GM12873 (cell line): Measurements from ENCODE around the gene MYL10.

ENCODE experiments used
- TF ChIP-seq, protein P1 (sequence below): IDR thresholded peaks from 2 replicates; pipeline ENCODE4 v1.5.1; 2012; ENCODE audit warnings: low read depth, mild to moderate bottlenecking, moderate library complexity, low read length, control low read depth; ENCODE audit not compliant: insufficient read depth; ENCODE audit errors: missing control alignments

MYL10 gene

DNA sequence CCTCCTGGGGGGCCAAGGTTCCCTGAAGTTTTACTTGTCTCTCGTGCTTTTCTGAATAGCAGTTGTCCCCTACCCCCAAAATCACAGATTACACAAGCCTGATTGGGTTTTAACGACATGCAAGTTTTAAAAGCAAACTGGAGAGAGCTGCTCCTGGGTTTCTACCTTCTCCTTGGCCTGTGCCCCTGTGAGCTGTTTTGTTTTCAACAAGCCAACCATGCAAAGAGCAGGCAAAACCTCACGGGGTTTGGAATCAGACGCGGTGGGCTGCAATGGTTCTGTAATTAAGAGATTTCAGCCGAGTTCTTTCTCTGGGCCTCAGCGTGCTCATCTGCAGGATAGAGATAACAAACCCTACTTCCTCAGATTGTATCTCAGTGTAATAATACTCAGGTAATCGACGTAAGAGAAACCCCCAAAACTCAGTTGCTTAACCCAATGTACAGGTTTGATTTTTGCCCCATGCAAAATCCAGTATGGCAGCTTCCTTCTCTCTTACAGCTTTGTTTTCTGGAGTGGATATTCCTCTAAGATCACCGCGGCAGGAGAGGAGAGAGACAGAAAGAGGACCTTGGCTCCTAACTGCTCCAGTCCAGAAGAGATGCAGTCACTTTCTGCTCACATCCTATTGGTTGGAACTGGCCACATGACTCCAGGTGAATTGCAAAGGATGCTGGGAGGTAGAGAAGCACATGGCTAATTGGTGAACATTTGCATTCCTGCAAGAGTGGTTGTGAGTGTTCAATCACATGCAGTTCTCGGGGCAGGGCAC, 42.0 kb downstream of the MYL10 start:
- TF ChIP-seq, protein P1, sequence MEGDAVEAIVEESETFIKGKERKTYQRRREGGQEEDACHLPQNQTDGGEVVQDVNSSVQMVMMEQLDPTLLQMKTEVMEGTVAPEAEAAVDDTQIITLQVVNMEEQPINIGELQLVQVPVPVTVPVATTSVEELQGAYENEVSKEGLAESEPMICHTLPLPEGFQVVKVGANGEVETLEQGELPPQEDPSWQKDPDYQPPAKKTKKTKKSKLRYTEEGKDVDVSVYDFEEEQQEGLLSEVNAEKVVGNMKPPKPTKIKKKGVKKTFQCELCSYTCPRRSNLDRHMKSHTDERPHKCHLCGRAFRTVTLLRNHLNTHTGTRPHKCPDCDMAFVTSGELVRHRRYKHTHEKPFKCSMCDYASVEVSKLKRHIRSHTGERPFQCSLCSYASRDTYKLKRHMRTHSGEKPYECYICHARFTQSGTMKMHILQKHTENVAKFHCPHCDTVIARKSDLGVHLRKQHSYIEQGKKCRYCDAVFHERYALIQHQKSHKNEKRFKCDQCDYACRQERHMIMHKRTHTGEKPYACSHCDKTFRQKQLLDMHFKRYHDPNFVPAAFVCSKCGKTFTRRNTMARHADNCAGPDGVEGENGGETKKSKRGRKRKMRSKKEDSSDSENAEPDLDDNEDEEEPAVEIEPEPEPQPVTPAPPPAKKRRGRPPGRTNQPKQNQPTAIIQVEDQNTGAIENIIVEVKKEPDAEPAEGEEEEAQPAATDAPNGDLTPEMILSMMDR: no peak

DNA sequence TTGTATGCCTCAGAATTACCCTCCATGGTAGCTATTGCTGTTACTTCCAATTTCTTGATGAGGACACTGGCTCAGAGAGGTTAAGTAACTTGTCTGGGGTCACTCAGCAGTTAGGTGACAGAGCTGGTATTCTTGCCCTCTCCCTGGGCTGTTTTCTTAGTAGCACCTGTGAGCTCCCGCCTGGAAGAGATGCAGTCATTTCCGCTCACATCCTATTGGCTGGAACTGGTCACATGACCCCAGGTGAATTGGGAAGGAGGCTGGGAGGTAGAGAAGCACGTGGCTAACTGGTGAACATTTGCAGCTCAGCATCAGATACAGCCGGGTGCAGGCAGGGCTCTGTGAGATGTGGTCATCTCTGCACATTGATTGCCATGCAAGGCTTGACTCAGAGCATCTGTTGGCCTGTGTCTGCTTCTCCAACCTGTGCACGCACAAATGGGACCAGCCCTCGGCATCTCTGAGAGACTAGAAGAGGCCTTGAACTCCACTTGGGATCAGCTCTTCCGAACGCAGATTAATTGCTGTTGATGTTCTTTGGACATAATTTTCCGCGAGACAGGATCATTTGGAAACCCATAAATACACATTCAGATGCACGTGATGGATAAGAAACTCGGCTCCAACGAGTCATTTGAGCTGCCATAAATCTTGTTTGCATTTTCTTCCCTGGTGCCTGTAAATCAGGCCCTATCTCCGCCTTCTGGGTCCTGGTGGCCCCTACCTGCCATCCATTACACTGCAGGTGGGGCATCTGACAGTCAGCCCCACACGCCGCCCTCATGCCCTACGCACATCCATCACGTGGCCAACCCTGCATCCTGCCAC, 42.8 kb downstream of the MYL10 start:
- TF ChIP-seq, protein P1: no peak

DNA sequence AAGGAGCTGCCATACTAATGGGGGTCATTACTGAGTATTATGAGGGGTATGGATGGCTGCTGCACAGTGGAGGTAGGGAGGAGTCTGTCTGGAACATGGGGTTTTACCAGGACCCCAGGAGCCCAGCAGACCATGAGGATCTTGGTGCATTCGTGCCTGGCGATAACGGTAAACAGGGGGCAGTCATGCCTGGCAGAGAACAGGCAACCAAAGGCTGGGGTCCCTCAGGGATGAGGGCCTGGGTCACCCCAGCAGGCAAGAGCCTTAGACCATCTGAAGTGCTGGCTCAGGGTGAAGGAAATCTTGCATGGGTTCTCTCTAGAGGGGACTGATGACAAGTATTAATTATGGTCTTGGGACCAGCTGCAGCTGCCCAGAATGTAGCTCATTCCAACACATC, 46.1 kb downstream of the MYL10 start:
- TF ChIP-seq, protein P1: no peak

DNA sequence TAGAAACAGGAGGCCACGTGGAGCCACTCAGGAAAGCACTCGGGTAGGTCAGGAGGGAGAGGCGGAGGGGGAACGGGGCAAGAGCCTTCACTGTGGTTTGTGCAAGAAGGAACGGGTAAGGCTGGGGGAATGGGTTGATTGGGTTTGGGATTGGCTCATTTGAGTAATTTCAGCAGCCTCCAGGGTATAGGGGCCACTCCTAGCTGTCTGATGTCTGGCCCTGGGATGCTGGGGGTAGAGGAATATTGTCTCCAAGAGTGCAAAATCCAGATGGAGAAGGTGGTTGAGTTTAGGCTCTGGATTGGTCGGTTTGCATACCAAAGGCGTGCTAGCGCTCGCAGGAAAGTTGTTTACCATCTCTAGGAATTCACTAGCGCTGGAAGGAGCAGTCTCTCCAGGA, 47.2 kb downstream of the MYL10 start:
- TF ChIP-seq, protein P1: no peak

DNA sequence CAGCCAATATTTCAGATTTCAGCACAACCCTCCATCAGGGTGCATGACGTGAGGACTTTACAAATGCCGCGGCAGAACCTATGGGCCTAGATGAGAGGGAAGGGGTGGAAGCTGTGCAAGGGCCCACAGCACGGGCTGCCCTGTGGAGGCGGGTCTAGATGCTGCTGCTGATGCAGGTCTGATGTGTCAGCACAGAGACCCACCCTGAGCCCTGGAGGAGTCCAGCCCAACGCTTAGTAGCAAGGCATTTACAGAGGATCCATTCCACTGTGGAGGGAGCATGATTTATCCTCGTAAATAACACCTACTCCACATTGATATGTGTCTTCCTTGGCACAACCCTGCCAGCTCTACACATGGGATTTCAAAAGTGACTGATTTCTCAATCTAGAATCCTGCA, 48.5 kb downstream of the MYL10 start:
- TF ChIP-seq, protein P1: no peak

DNA sequence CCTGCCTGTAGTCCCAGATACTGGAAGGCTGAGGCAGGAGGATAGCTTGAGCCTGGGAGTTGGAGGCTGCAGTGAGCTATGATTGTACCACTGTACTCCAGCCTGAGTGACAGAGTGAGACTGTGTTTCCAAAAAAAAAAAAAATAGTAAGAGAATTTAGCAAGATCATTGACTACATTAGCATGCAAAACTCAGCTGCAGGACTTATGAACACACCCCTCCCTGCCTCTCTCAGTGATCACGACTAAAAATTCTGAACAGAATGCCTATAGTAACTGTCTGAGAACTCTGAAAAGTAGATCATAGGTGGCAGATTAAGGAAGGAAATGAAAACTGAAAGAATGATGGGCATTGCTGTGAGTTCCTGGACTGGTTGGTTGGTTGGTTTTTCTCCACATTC, 50.5 kb downstream of the MYL10 start:
- TF ChIP-seq, protein P1: no peak

DNA sequence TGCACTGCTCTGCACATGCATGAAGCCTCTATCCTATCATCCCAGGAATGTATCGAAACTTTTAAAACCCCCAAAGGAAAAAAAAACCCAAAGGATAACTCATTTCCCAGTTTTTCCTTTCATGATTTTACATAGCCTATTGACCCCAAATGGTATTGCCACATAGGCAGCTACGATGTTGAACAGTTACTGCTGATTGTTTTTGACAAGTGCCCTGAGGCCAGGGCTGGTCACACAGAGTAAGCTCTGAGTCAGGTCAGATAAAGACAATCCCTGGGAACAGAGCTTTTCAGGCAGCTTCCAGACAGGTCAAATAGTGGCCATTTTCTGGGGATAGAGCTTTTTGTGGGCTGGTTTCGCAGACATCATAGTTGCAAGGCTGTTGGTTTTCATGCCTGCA, 52.1 kb downstream of the MYL10 start:
- TF ChIP-seq, protein P1: no peak
